ENCODE results near the gene LDLRAD4. TPM values are rescaled to one million over a fixed set of nuclear protein-coding genes. Genes with fewer than 3 reads are reported as not detected.
A peak's percentile ranks its signal among the peaks of the same experiment; 100 is the strongest.

Gene LDLRAD4
- total and polyA plus RNA-seq, 5 donors from 2014 or later = 42.4 to 207 (median 49.8) TPM

DNA sequence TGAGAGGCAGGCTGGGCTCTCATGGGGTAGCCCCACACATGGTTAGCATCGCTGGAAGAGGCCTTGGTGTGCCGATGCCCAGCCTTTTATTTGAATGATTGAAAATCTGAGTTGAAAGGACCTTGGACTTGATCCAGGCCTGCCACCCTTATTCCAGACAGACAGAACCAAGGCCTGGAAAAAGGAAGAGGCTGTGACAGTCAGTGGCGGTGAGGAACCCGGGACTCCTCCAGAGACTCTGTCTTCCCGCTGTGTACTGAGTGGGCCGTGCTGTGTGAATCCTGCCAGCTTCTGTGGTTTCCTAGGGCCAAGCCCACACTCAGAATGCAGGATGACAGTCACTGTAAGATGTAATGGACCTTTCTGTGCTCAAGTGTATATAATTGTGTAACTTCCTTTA, 218.5 kb downstream of the LDLRAD4 start:
- Histone ChIP-seq H3K4me3 (ENCODE audit: low read depth, low read length) (peak overlapping the region; percentile 76), H3K9me3 (ENCODE audit: control insufficient read depth in 2 of 2, low read length in 2 of 2) (no peaks in the 10 kb centered on the region), H3K4me1 (ENCODE audit: control insufficient read depth, insufficient read depth, low read length, poor library complexity, severe bottlenecking) (peaks cover 45% of the 10 kb centered on the region), H3K27me3 (ENCODE audit: control insufficient read depth, insufficient read depth, low read length) (no peaks in the 10 kb centered on the region), H3K36me3 (ENCODE audit: control insufficient read depth, insufficient read depth, low read length) (peaks cover 24% of the 10 kb centered on the region), H3K27ac (ENCODE audit: insufficient read depth, low read length, poor library complexity, severe bottlenecking) (peak overlapping the region; percentile 84)
- Mint-ChIP-seq H3K9me3 (no peaks in the 10 kb centered on the region), H3K36me3 (peaks cover 16% of the 10 kb centered on the region), H3K4me1 (peaks cover 34 to 89% (median 62%) of the 10 kb centered on the region in 4 donors), H3K27me3 (no peaks in the 10 kb centered on the region), H3K27ac (peak overlapping the region; percentile 89 to 98 (median 95)), H3K4me3 (peak overlapping the region; percentile 48 to 88 (median 84))
- ATAC-seq (ENCODE audit: low read depth in 2 of 2) (no peak), DNase-seq (peak in 1 of 3 donors; percentile 51)

DNA sequence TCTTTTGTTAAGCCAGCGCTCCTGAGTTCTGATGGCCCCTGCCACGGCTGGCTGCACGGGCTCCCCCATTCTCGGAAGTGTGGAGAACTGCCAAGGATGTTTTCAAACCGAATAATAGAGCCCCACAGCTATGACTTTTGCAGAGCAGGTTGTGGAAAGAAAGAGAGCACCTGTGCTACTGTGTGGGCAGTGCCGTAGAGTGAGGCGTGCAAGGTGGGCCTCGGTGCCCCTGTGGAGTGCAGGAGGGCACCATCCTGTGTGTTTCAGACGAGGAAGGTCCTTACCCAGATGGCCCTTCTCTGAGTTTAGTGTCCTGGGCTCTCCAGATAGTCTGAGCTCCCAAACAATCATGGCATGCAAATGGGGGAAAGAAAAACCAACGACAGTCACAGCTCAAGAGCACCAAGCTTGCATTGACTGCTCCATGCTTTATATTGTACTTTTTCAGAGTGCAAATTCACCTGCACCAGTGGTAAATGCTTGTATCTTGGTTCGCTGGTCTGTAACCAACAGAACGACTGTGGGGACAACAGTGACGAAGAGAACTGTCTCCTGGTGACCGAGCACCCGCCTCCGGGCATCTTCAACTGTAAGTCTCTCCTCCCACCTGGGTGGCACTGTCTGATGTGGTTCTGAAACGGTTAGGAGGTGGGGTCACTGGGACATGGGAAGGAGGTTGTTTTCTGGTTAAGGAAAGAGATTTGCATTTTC, 219.4 kb downstream of the LDLRAD4 start:
- peaks cover 18% of the 10 kb centered on the region for H3K36me3 Mint-ChIP-seq
- no peaks in the 10 kb centered on the region for H3K9me3 ChIP-seq (ENCODE audit: control insufficient read depth in 2 of 2, low read length in 2 of 2)
- peaks cover 24% of the 10 kb centered on the region for H3K36me3 ChIP-seq (ENCODE audit: control insufficient read depth, insufficient read depth, low read length)
- peak; percentile 52 for ATAC-seq (ENCODE audit: low read depth in 2 of 2)
- H3K9me3 Mint-ChIP-seq = no peaks in the 10 kb centered on the region
- H3K4me1 ChIP-seq (ENCODE audit: control insufficient read depth, insufficient read depth, low read length, poor library complexity, severe bottlenecking) = peaks cover 45% of the 10 kb centered on the region
- peak overlapping the region; percentile 84 for H3K27ac ChIP-seq (ENCODE audit: insufficient read depth, low read length, poor library complexity, severe bottlenecking)
- peak overlapping the region; percentile 48 to 88 (median 84) for H3K4me3 Mint-ChIP-seq
- no peaks in the 10 kb centered on the region for H3K27me3 Mint-ChIP-seq
- no peaks in the 10 kb centered on the region for H3K27me3 ChIP-seq (ENCODE audit: control insufficient read depth, insufficient read depth, low read length)
- H3K4me3 ChIP-seq (ENCODE audit: low read depth, low read length) = peak overlapping the region; percentile 76
- peaks cover 34 to 88% (median 60%) of the 10 kb centered on the region in 4 donors for H3K4me1 Mint-ChIP-seq
- DNase-seq = peak; percentile 33 to 87 (median 47)
- H3K27ac Mint-ChIP-seq = peak overlapping the region; percentile 89 to 98 (median 95)

DNA sequence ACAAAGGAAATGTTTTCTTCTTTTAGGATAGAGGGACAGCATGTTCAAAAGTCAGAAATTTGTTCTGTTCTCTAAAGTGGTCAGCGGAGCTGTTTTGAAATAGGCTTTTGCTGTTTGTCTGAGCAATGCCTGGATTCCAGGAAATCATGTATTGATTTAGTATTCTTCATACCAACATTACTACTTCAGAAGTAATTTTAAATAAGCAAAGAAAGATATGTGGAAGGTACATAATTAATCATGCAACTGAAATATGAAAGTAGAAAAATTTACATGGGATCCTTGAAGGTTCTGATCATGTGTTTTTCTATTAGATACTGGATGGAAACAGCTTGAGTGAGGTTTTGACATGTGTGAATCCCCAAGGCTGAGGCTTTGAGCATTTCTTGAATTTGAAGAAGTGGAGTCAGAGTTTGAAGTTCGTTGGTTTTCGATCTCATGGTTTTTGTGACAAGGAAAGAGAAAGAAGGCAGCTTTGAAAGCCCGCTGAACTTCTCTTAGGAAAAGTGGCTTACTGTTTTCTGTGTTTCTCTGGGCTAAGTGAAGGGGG, 220.0 kb downstream of the LDLRAD4 start:
- peaks cover 34 to 83% (median 60%) of the 10 kb centered on the region in 4 donors for H3K4me1 Mint-ChIP-seq
- Histone ChIP-seq H3K27me3 (ENCODE audit: control insufficient read depth, insufficient read depth, low read length) (no peaks in the 10 kb centered on the region), H3K27ac (ENCODE audit: insufficient read depth, low read length, poor library complexity, severe bottlenecking) (peak overlapping the region; percentile 84), H3K4me3 (ENCODE audit: low read depth, low read length) (peak overlapping the region; percentile 76), H3K9me3 (ENCODE audit: control insufficient read depth in 2 of 2, low read length in 2 of 2) (no peaks in the 10 kb centered on the region), H3K36me3 (ENCODE audit: control insufficient read depth, insufficient read depth, low read length) (peaks cover 24% of the 10 kb centered on the region), H3K4me1 (ENCODE audit: control insufficient read depth, insufficient read depth, low read length, poor library complexity, severe bottlenecking) (peaks cover 45% of the 10 kb centered on the region)
- H3K27ac Mint-ChIP-seq = peak overlapping the region; percentile 89 to 98 (median 95)
- ATAC-seq (ENCODE audit: low read depth in 2 of 2) (no peak), DNase-seq (no peak)
- no peaks in the 10 kb centered on the region for H3K27me3 Mint-ChIP-seq
- H3K4me3 Mint-ChIP-seq = peak overlapping the region; percentile 48 to 88 (median 84)
- no peaks in the 10 kb centered on the region for H3K9me3 Mint-ChIP-seq
- peaks cover 24% of the 10 kb centered on the region for H3K36me3 Mint-ChIP-seq

DNA sequence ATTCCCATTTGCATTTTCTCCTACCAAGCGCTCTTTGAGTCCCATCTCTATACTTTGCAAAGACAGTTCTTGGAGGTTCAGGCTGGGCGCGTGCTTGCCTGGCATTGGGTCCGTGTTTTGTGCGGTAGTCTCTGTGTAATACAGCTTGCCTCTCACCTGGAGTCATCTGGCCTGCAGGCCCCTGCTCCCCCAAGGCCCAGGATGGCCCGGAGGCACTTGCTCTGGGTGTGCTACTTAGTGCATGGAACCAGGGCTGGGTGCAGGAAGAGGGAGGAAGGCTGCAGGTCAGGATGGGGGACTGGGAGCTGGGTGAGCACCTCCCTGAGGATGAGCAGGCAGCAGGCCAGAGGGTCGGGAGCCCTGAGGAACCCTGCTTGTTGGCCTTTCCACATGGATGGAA, 220.9 kb downstream of the LDLRAD4 start:
- Mint-ChIP-seq H3K4me3 (no peak overlapping the region), H3K4me1 (peaks cover 38 to 79% (median 61%) of the 10 kb centered on the region in 4 donors), H3K27me3 (no peaks in the 10 kb centered on the region), H3K27ac (peak overlapping the region in 2 of 3 donors; percentile 3 to 84), H3K9me3 (no peaks in the 10 kb centered on the region), H3K36me3 (peaks cover 27% of the 10 kb centered on the region)
- DNase-seq (no peak), ATAC-seq (ENCODE audit: low read depth in 2 of 2) (no peak)
- H3K27ac ChIP-seq (ENCODE audit: insufficient read depth, low read length, poor library complexity, severe bottlenecking) = no peak overlapping the region
- H3K4me1 ChIP-seq (ENCODE audit: control insufficient read depth, insufficient read depth, low read length, poor library complexity, severe bottlenecking) = peaks cover 45% of the 10 kb centered on the region
- no peaks in the 10 kb centered on the region for H3K9me3 ChIP-seq (ENCODE audit: control insufficient read depth in 2 of 2, low read length in 2 of 2)
- H3K27me3 ChIP-seq (ENCODE audit: control insufficient read depth, insufficient read depth, low read length) = no peaks in the 10 kb centered on the region
- peak overlapping the region; percentile 76 for H3K4me3 ChIP-seq (ENCODE audit: low read depth, low read length)
- H3K36me3 ChIP-seq (ENCODE audit: control insufficient read depth, insufficient read depth, low read length) = peaks cover 24% of the 10 kb centered on the region

DNA sequence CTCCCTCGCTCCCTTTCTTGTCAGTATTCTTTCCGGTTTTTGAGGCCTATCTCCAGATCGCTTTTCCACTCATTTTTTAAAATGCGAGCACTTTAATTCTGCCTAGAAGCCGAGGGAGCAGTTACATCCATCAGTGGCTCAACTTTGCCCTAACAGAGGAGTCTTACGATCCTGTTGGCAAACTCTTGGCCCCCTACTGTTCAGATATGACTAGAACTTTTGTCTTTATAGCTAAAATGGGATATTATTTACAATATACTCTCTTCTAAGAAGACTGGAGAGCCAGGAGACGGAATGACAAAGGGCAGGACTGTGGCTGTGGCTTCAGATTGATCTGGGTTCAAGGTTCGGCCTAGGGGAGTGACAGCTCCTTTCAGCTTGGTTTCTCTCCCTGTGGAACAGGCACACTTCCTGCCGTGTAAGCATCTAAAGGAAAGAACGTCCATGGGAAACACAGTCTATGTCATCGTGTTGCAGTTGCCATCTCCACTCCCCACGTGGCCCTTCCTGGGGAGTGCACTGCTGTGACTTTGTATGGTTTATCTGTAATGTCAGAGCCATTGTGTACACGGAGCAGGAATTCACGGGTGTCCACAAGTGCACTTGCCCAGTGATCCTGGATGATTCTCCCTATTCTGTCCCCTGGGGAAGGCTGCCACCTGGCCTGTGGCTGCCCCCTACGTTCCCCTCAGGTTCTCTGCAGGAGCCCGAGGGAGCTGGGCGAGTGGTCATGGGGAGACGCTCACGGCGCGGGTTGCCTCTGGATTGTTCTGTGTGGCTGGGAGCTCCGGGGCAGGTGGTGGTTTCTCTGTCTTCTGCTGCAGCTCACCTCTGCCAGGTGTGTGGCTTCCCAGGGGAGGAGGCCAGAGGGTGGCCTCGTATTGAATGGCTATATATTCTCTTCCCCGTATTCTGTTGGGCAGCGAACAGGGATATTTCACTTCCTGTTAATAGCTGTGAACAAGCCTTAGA, 222.0 kb downstream of the LDLRAD4 start:
- H3K4me1 Mint-ChIP-seq = peaks cover 37 to 68% (median 54%) of the 10 kb centered on the region in 4 donors
- Histone ChIP-seq H3K9me3 (ENCODE audit: control insufficient read depth in 2 of 2, low read length in 2 of 2) (no peaks in the 10 kb centered on the region), H3K4me3 (ENCODE audit: low read depth, low read length) (no peak overlapping the region), H3K36me3 (ENCODE audit: control insufficient read depth, insufficient read depth, low read length) (peaks cover 29% of the 10 kb centered on the region), H3K27ac (ENCODE audit: insufficient read depth, low read length, poor library complexity, severe bottlenecking) (no peak overlapping the region), H3K4me1 (ENCODE audit: control insufficient read depth, insufficient read depth, low read length, poor library complexity, severe bottlenecking) (peaks cover 44% of the 10 kb centered on the region), H3K27me3 (ENCODE audit: control insufficient read depth, insufficient read depth, low read length) (no peaks in the 10 kb centered on the region)
- H3K4me3 Mint-ChIP-seq = peak overlapping the region in 1 of 4 donors; percentile 5
- no peak for ATAC-seq (ENCODE audit: low read depth in 2 of 2)
- no peaks in the 10 kb centered on the region for H3K27me3 Mint-ChIP-seq
- peaks cover 27% of the 10 kb centered on the region for H3K36me3 Mint-ChIP-seq
- DNase-seq = no peak
- H3K27ac Mint-ChIP-seq = peak overlapping the region; percentile 63 to 85 (median 84)
- no peaks in the 10 kb centered on the region for H3K9me3 Mint-ChIP-seq

DNA sequence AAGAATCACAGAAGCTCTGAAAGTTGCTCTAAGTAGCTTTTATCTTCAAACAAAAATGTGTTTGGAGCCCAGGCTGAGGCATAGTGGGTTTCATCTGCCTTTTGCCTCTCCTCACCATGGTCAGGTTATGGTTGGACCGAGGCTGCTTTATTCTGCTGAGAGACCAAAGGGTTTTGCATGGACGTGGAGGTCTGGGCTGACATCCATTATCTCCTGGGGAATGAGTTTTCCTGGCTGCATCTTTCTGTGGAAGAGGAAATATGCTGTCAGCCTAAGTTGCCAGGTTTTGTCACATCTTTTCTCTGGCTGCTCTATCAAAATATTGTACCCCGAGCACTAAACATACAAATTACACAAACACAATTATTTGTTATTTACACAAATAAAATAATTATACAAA, 223.2 kb downstream of the LDLRAD4 start:
- Histone ChIP-seq H3K9me3 (ENCODE audit: control insufficient read depth in 2 of 2, low read length in 2 of 2) (no peaks in the 10 kb centered on the region), H3K27ac (ENCODE audit: insufficient read depth, low read length, poor library complexity, severe bottlenecking) (no peak overlapping the region), H3K4me1 (ENCODE audit: control insufficient read depth, insufficient read depth, low read length, poor library complexity, severe bottlenecking) (peaks cover 44% of the 10 kb centered on the region), H3K27me3 (ENCODE audit: control insufficient read depth, insufficient read depth, low read length) (no peaks in the 10 kb centered on the region), H3K4me3 (ENCODE audit: low read depth, low read length) (no peak overlapping the region), H3K36me3 (ENCODE audit: control insufficient read depth, insufficient read depth, low read length) (peaks cover 29% of the 10 kb centered on the region)
- Mint-ChIP-seq H3K4me1 (peaks cover 25 to 56% (median 44%) of the 10 kb centered on the region in 4 donors), H3K27me3 (no peaks in the 10 kb centered on the region), H3K36me3 (peaks cover 27% of the 10 kb centered on the region), H3K9me3 (no peaks in the 10 kb centered on the region), H3K4me3 (peak overlapping the region in 1 of 4 donors; percentile 29), H3K27ac (peak overlapping the region in 1 of 3 donors; percentile 7)
- no peak for DNase-seq
- ATAC-seq (ENCODE audit: low read depth in 2 of 2) = no peak

DNA sequence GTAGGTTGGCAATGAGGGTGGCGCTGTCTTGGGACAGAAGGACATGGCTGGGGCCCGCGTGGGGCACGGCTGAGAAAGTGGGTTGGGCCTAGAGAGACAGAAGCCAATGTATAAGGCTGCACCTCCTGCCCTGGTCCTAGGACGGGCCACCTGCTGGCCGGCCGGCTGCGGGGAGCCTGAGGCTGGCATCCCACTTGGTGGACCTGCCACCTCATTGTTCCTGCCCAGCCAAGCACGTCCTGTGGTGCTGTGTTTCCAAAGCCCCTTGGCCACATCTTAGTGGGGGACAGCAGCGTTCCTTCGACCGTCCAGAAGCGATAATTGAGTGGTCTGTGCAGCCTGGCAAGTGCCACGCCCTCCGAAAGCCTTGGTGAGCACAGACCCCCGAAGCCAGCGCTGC, 223.9 kb downstream of the LDLRAD4 start:
- Mint-ChIP-seq H3K4me3 (peak overlapping the region in 2 of 4 donors; percentile 29 to 49), H3K27me3 (no peaks in the 10 kb centered on the region), H3K4me1 (peaks cover 19 to 51% (median 41%) of the 10 kb centered on the region in 4 donors), H3K36me3 (peaks cover 28% of the 10 kb centered on the region), H3K27ac (peak overlapping the region in 2 of 3 donors; percentile 7 to 76), H3K9me3 (no peaks in the 10 kb centered on the region)
- peaks cover 37% of the 10 kb centered on the region for H3K4me1 ChIP-seq (ENCODE audit: control insufficient read depth, insufficient read depth, low read length, poor library complexity, severe bottlenecking)
- no peak overlapping the region for H3K4me3 ChIP-seq (ENCODE audit: low read depth, low read length)
- H3K36me3 ChIP-seq (ENCODE audit: control insufficient read depth, insufficient read depth, low read length) = peaks cover 29% of the 10 kb centered on the region
- ATAC-seq (ENCODE audit: low read depth in 2 of 2) = no peak
- no peak overlapping the region for H3K27ac ChIP-seq (ENCODE audit: insufficient read depth, low read length, poor library complexity, severe bottlenecking)
- DNase-seq = no peak
- no peaks in the 10 kb centered on the region for H3K27me3 ChIP-seq (ENCODE audit: control insufficient read depth, insufficient read depth, low read length)
- H3K9me3 ChIP-seq (ENCODE audit: control insufficient read depth in 2 of 2, low read length in 2 of 2) = no peaks in the 10 kb centered on the region
